Measurements from ENCODE around the gene USP17L19.
"Not testable (repeated sequence)": the region's sequence is repeated elsewhere in the genome, so short reads cannot be mapped to it uniquely, and the experiment has no call there.

The USP17L19 gene

DNA sequence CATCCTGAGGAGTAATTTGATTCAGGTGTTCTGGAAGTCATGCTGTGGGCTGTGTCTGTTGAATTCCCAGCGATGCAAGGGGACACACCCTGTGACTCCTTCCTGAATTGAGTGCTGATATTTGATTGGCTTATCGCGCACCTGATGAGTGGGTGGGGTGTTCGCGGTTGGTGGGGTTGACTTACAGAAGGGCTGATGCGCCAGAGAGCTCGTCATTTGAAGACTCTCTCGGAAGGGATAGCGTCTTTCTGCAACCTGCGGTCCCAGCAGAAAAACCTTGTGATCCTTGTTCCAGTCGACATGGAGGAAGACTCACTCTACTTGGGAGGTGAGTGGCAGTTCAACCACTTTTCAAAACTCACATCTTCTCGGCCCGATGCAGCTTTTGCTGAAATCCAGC lies at the start of gene USP17L19:
USP17L19 (plus strand) TSS at position 301 of the 400 bp plus-strand sequence; CDS start at position 301, 0 bp downstream.
- not testable (repeated sequence) for DNase-seq

DNA sequence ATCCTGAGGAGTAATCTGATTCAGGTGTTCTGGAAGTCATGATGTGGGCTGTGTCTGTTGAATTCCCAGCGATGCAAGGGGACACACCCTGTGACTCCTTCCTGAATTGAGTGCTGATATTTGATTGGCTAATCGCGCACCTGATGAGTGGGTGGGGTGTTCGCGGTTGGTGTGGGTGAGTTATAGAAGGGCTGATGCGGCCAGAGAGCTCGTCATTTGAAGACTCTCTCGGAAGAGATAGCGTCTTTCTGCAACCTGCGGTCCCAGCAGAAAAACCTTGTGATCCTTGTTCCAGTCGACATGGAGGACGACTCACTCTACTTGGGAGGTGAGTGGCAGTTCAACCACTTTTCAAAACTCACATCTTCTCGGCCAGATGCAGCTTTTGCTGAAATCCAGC lies 42.8 kb upstream of the USP17L19 start, which contains the start of gene USP17L10:
USP17L10 (plus strand) TSS at position 301 of the 400 bp plus-strand sequence; CDS start at position 301, 0 bp downstream.
- DNase-seq: not testable (repeated sequence)

GRCh38 chr4:9214701-9215100 lies 38.5 kb upstream of the USP17L19 start:
- DNase-seq: not testable (repeated sequence)

DNA sequence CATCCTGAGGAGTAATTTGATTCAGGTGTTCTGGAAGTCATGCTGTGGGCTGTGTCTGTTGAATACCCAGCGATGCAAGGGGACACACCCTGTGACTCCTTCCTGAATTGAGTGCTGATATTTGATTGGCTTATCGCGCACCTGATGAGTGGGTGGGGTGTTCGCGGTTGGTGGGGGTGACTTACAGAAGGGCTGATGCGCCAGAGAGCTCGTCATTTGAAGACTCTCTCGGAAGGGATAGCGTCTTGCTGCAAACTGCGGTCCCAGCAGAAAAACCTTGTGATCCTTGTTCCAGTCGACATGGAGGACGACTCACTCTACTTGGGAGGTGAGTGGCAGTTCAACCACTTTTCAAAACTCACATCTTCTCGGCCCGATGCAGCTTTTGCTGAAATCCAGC lies 38.1 kb upstream of the USP17L19 start, which contains the start of gene USP17L11:
USP17L11 (plus strand) TSS at position 301 of the 400 bp plus-strand sequence; CDS start at position 301, 0 bp downstream.
- DNase-seq: not testable (repeated sequence)

DNA sequence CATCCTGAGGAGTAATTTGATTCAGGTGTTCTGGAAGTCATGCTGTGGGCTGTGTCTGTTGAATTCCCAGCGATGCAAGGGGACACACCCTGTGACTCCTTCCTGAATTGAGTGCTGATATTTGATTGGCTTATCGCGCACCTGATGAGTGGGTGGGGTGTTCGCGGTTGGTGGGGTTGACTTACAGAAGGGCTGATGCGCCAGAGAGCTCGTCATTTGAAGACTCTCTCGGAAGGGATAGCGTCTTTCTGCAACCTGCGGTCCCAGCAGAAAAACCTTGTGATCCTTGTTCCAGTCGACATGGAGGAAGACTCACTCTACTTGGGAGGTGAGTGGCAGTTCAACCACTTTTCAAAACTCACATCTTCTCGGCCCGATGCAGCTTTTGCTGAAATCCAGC lies 33.3 kb upstream of the USP17L19 start, which contains the start of gene USP17L12:
USP17L12 (plus strand) TSS at position 301 of the 400 bp plus-strand sequence; CDS start at position 301, 0 bp downstream.
- not testable (repeated sequence) for DNase-seq

GRCh38 chr4:9224596-9224995 lies 28.6 kb upstream of the USP17L19 start, which contains the start of gene USP17L13:
USP17L13 (plus strand) TSS chr4:9224896; CDS start chr4:9224896, 0 bp downstream.
- DNase-seq: not testable (repeated sequence)

GRCh38 chr4:9230249-9230648 lies 22.9 kb upstream of the USP17L19 start:
- not testable (repeated sequence) for DNase-seq

DNA sequence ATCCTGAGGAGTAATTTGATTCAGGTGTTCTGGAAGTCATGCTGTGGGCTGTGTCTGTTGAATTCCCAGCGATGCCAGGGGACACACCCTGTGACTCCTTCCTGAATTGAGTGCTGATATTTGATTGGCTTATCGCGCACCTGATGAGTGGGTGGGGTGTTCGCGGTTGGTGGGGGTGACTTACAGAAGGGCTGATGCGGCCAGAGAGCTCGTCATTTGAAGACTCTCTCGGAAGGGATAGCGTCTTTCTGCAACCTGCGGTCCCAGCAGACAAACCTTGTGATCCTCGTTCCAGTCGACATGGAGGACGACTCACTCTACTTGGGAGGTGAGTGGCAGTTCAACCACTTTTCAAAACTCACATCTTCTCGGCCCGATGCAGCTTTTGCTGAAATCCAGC lies 19.1 kb upstream of the USP17L19 start, which contains the start of gene USP17L15:
USP17L15 (plus strand) TSS at position 301 of the 400 bp plus-strand sequence; CDS start at position 301, 0 bp downstream.
- not testable (repeated sequence) for DNase-seq

- not testable (repeated sequence) for DNase-seq
These were observed 14.7 kb upstream of the USP17L19 start for GRCh38 chr4:9238461-9238860.

GRCh38 chr4:9243579-9243978 lies 9.6 kb upstream of the USP17L19 start, which contains the start of gene USP17L17:
USP17L17 (plus strand) TSS chr4:9243879; CDS start chr4:9243879, 0 bp downstream.
- DNase-seq: not testable (repeated sequence)

DNA sequence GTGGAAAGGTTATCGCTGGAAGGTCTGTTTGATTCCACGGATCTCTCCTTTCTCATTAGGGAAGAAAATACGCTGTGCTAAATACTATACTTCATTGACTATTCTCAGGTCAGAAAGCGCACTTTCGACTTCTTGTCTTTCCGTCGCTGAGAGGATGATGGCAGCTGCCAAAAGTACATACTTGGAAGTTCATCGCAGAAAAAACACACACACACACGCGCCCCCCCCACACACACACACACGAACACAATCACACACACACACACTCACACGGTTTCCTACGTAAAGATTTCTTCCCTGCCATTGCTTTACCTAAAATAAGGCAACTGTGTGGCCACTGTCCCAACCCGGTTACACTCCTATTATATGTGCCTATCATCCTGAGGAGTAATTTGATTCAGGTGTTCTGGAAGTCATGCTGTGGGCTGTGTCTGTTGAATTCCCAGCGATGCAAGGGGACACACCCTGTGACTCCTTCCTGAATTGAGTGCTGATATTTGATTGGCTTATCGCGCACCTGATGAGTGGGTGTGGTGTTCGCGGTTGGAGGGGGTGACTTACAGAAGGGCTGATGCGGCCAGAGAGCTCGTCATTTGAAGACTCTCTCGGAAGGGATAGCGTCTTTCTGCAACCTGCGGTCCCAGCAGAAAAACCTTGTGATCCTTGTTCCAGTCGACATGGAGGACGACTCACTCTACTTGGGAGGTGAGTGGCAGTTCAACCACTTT lies 5.1 kb upstream of the USP17L19 start, which contains the start of gene USP17L18:
USP17L18 (plus strand) TSS at position 678 of the 728 bp plus-strand sequence; CDS start at position 678, 0 bp downstream.
- not testable (repeated sequence) for DNase-seq

DNA sequence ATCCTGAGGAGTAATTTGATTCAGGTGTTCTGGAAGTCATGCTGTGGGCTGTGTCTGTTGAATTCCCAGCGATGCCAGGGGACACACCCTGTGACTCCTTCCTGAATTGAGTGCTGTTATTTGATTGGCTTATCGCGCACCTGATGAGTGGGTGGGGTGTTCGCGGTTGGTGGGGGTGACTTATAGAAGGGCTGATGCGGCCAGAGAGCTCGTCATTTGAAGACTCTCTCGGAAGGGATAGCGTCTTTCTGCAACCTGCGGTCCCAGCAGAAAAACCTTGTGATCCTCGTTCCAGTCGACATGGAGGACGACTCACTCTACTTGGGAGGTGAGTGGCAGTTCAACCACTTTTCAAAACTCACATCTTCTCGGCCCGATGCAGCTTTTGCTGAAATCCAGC lies 4.6 kb downstream of the USP17L19 start, which contains the start of gene USP17L20:
USP17L20 (plus strand) TSS at position 301 of the 400 bp plus-strand sequence; CDS start at position 301, 0 bp downstream.
- not testable (repeated sequence) for DNase-seq

GRCh38 chr4:9262572-9262971 lies 9.4 kb downstream of the USP17L19 start, which contains the start of gene USP17L21:
USP17L21 (plus strand) TSS chr4:9262872; CDS start chr4:9262872, 0 bp downstream.
- not testable (repeated sequence) for DNase-seq

DNA sequence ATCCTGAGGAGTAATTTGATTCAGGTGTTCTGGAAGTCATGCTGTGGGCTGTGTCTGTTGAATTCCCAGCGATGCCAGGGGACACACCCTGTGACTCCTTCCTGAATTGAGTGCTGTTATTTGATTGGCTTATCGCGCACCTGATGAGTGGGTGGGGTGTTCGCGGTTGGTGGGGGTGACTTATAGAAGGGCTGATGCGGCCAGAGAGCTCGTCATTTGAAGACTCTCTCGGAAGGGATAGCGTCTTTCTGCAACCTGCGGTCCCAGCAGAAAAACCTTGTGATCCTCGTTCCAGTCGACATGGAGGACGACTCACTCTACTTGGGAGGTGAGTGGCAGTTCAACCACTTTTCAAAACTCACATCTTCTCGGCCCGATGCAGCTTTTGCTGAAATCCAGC lies 14.1 kb downstream of the USP17L19 start, which contains the start of gene USP17L22:
USP17L22 (plus strand) TSS at position 301 of the 400 bp plus-strand sequence; CDS start at position 301, 0 bp downstream.
- DNase-seq: not testable (repeated sequence)

DNA sequence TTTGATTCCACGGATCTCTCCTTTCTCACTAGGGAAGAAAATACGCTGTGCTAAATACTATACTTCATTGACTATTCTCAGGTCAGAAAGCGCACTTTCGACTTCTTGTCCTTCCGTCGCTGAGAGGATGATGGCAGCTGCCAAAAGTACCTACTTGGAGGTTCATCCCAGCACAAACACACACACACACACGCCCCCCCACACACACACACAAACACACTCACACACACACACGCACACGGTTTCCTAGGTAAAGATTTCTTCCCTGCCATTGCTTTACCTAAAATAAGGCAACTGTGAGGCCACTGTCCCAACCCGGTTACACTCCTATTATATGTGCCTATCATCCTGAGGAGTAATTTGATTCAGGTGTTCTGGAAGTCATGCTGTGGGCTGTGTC lies 18.5 kb downstream of the USP17L19 start:
- DNase-seq: not testable (repeated sequence)

Data from suppressor macrophage treated with lipopolysaccharide for 1 hour (primary cell).